B cell (primary cell): ENCODE data around the gene FSTL5.

Source experiments
- EZH2 ChIP-seq: IDR thresholded peaks from 2 replicates; pipeline ENCODE4 v1.6.1; 2012; ENCODE audit warnings: borderline replicate concordance, low read depth, mild to moderate bottlenecking, moderate library complexity, low read length; ENCODE audit not compliant: insufficient read depth, poor library complexity, severe bottlenecking
- TF ChIP-seq, protein P1 (sequence below): fragments of 200-600 bp; IDR thresholded peaks from one replicate; pipeline ENCODE4 v1.8.0; 2022; ENCODE audit warnings: antibody characterized with exemption, mild to moderate bottlenecking

- TF ChIP-seq, protein P1, sequence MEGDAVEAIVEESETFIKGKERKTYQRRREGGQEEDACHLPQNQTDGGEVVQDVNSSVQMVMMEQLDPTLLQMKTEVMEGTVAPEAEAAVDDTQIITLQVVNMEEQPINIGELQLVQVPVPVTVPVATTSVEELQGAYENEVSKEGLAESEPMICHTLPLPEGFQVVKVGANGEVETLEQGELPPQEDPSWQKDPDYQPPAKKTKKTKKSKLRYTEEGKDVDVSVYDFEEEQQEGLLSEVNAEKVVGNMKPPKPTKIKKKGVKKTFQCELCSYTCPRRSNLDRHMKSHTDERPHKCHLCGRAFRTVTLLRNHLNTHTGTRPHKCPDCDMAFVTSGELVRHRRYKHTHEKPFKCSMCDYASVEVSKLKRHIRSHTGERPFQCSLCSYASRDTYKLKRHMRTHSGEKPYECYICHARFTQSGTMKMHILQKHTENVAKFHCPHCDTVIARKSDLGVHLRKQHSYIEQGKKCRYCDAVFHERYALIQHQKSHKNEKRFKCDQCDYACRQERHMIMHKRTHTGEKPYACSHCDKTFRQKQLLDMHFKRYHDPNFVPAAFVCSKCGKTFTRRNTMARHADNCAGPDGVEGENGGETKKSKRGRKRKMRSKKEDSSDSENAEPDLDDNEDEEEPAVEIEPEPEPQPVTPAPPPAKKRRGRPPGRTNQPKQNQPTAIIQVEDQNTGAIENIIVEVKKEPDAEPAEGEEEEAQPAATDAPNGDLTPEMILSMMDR = no peak
- no peak for TF ChIP-seq EZH2
Measured at GRCh38 chr4:162102713-162103112, 61.1 kb downstream of the FSTL5 start.
